GM15510 (cell line): ENCODE data around the gene RUSC2.

Experiments used
- POLR2A ChIP-seq: IDR thresholded peaks from 3 replicates; pipeline ENCODE4 v1.6.1; 2011; ENCODE audit warnings: borderline replicate concordance; ENCODE audit not compliant: insufficient read length; ENCODE audit errors: extremely low read depth

RUSC2 gene

GRCh38 chr9:35538361-35539234, 48.7 kb downstream of the RUSC2 start:
- TF ChIP-seq POLR2A, result no peak
